Lung (tissue), 16 donors: ENCODE results near the gene OR10G7. TPM values are rescaled to one million over a fixed set of nuclear protein-coding genes. Genes with fewer than 3 reads are reported as not detected.

Source experiments
- ATAC-seq: fragments of 200-7000 bp; cut with Tn5 transposase; one replicate; pipeline ENCODE4 v1.9.1; 2020; ENCODE audit warnings: moderate number of reproducible peaks; ENCODE audit not compliant: insufficient read depth, low FRiP score
- DNase-seq, 3 donors: peaks; one replicate each; pipeline ENCODE4 v3.0.0-alpha.2; 2013 to 2017
- H3K27ac ChIP-seq, 2 donors: one replicate each; pipeline ENCODE4 v1.5.1; 2013; ENCODE audit warnings: mild to moderate bottlenecking in 2 of 2, moderate library complexity in 2 of 2, control low read depth in 1 of 2, inconsistent platforms in 1 of 2, low read depth in 1 of 2, low read length in 1 of 2
- H3K27me3 ChIP-seq, 3 donors: one replicate each; pipeline ENCODE4 v1.5.1; 2013; ENCODE audit warnings: low read length in 2 of 3; ENCODE audit not compliant: control insufficient read depth in 3 of 3, insufficient read depth in 3 of 3
- H3K36me3 ChIP-seq, 4 donors: one replicate each; pipeline ENCODE4 v1.5.1; 2013; ENCODE audit warnings: low read length in 4 of 4, mild to moderate bottlenecking in 1 of 4, moderate library complexity in 1 of 4; ENCODE audit not compliant: control insufficient read depth in 4 of 4, insufficient read depth in 4 of 4
- H3K4me1 ChIP-seq, 5 donors: one replicate each; pipeline ENCODE4 v1.5.1; 2013; ENCODE audit warnings: low read length in 5 of 5, mild to moderate bottlenecking in 2 of 5, moderate library complexity in 1 of 5; ENCODE audit not compliant: control insufficient read depth in 5 of 5, insufficient read depth in 5 of 5
- H3K4me3 ChIP-seq: one replicate; pipeline ENCODE4 v1.5.1; 2013; ENCODE audit warnings: mild to moderate bottlenecking, control low read depth, moderate library complexity
- H3K9ac ChIP-seq, 2 donors: one replicate each; pipeline ENCODE4 v1.5.1; 2013; ENCODE audit warnings: low read length in 2 of 2, control low read depth in 1 of 2; ENCODE audit not compliant: insufficient read depth in 1 of 2
- H3K9me3 ChIP-seq, 4 donors: one replicate each; pipeline ENCODE4 v1.5.1; 2013; ENCODE audit warnings: low read length in 3 of 4, mild to moderate bottlenecking in 1 of 4, moderate library complexity in 1 of 4; ENCODE audit not compliant: control insufficient read depth in 4 of 4, insufficient read depth in 3 of 4
- CTCF ChIP-seq: IDR thresholded peaks from 2 replicates; pipeline ENCODE4 v1.5.1; 2012; ENCODE audit warnings: mild to moderate bottlenecking; ENCODE audit errors: control extremely low read depth, extremely low read depth
- WGBS, 2 donors: extraction: QIAGEN DNeasy Blood & Tissue Kit; methylation state at CpG; one replicate each; pipeline ENCODE4 v1.1.7; 2013; 5-methylcytosine and 5-hydroxymethylcytosine counted together
- long read RNA-seq, 5 donors: transcript quantifications; one replicate each; lab custom pipeline, GENCODE V29; 2026
- polyA plus RNA-seq, 2 donors: library from polyadenylated mRNA; stranded (reverse); fragments of 200-250 nt; gene quantifications; one replicate each; pipeline ENCODE4 v1.2.1, GENCODE V29; 2013
- total RNA-seq, 2 donors: library from RNA; depleted of rRNA in 1 of 2; stranded (reverse); fragments of >200 nt in 1 of 2; gene quantifications; one replicate each; pipeline ENCODE4 v1.2.1, GENCODE V29; 2014 to 2021
- donor health status: control.
- donor health status: control.
- donor health status: Bipolar disorder and iron deficiency.
- donor health status: healthy.
- donor health status: DM: yes; HTN: yes; CAD: no.

OR10G7 gene
- total RNA-seq = not detected
- not detected for polyA plus RNA-seq
- long read RNA-seq, donor 1 = 0 reads
- long read RNA-seq, donor 2 = 0 reads
- long read RNA-seq, donor 3 = 0 reads
- long read RNA-seq, donor 4 = 0 reads
- long read RNA-seq, donor 5 = 0 reads

GRCh38 chr11:124041254-124041653, at the start of gene OR10G7:
TSS of gene OR10G7 (minus strand) at chr11:124041325. CDS start at chr11:124039001, 2,324 bp downstream.
- Histone ChIP-seq H3K27ac (no peak within 1 kb of the TSS), H3K36me3 (no peaks in the 10 kb centered on the region), H3K9me3 (no peaks in the 10 kb centered on the region), H3K4me3 (no peak within 1 kb of the TSS), H3K27me3 (no peaks in the 10 kb centered on the region), H3K4me1 (no peaks in the 10 kb centered on the region), H3K9ac (no peak within 1 kb of the TSS)
- TF ChIP-seq CTCF = no peak
- DNase-seq (peak in 1 of 3 donors; percentile 0), ATAC-seq (no peak)
- WGBS, 2 donors = 6 to 20% methylated on average over 1 of the region's 1 CpG

GRCh38 chr11:124085997-124086846, 45.1 kb upstream of the OR10G7 start:
- Histone ChIP-seq H3K36me3 (no peaks in the 10 kb centered on the region), H3K4me3 (no peak overlapping the region), H3K4me1 (no peaks in the 10 kb centered on the region), H3K9me3 (no peaks in the 10 kb centered on the region), H3K27me3 (peaks cover 0 to 10% (median 0%) of the 10 kb centered on the region in 3 donors), H3K27ac (no peak overlapping the region), H3K9ac (no peak overlapping the region)
- no peak for TF ChIP-seq CTCF
- ATAC-seq (no peak), DNase-seq (peak in 2 of 3 donors; percentile 16 to 28)
- WGBS, 2 donors = 63 to 76% methylated on average over 10 of the region's 10 CpGs

GRCh38 chr11:124085583-124085982, 44.5 kb upstream of the OR10G7 start:
- DNase-seq (no peak), ATAC-seq (no peak)
- Histone ChIP-seq H3K27ac (no peak overlapping the region), H3K9ac (no peak overlapping the region), H3K4me1 (no peaks in the 10 kb centered on the region), H3K27me3 (peaks cover 0 to 7% (median 0%) of the 10 kb centered on the region in 3 donors), H3K4me3 (no peak overlapping the region), H3K36me3 (no peaks in the 10 kb centered on the region), H3K9me3 (no peaks in the 10 kb centered on the region)
- no peak for TF ChIP-seq CTCF
- WGBS, 2 donors = 79 to 86% methylated on average over 3 of the region's 3 CpGs
